ENCODE measurements around the gene POLR2A.
"Not testable (repeated sequence)": the region's sequence is repeated elsewhere in the genome, so short reads cannot be mapped to it uniquely, and the experiment has no call there.

Gene POLR2A

GRCh38 chr17:7460850-7461660 is 23.1 kb upstream of the POLR2A start:
- no peak for DNase-seq

DNA sequence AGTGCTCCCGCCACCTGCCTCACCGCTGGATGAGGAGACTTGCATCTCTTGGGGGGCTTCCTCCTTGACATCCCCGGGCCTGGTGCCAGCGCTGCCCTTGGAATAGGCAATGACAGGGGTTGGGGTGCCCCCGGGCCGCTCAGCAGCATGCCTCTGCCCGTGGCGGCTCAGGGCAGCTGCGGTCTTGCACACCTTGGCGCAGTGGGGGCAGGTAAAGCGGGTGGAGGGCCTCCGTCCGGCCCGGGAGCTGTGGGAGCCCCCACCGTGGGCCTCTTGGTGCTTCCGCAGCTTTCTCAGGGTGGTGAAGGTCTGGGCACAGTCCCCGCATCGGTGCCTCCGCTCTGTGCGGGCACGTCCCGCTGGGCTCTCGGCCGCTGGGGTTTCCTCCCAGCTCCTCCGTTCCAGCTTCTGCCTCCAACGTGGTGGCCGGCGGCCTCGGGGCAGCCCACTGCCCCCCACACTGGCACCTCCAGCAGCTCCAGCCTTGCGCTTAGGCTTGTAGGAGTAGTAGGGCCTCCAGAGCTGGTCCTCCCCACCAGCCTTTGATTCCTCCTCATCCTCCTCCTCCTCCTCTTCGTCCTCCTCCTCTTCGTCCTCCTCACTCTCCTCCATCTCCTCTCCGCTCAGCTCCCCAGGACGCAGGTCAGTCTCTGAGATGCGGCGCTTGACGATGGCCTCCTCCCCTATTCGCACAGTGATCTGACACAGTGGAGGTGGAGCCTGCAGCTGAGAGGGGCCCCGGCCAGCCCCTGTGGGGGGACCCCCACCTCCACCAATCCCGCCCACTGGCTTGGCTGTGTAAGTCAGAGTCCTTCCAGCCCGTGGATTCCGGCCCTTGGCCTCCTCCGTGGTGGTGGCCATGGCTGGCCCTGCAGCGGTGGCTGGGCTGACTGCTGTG is 21.4 kb upstream of the POLR2A start:
- DNase-seq: no peak

DNA sequence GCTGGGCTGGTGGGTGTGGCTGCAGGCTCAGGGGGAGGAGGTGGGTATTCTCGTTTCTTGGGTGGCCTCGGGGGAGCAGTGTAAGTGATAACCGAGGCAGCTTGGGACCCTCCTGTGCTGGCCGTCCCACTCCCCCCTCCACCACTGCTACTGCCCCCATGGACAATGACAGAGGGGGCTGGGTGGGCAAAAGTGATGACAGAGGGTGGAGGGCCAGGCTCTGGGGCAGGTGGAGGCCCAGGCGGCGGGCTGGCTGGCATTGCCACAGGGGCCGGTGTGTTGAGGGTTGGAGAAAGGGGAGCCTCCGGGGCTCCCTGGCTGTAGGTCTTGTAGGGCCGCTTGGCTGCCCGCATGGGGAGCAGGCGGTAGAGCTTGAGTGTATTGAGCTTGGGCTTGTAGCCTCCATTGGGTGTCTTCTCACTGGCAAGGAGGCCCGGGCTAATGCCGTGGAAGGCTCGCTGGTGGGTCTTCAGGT is 20.8 kb upstream of the POLR2A start:
- no peak for DNase-seq

DNA sequence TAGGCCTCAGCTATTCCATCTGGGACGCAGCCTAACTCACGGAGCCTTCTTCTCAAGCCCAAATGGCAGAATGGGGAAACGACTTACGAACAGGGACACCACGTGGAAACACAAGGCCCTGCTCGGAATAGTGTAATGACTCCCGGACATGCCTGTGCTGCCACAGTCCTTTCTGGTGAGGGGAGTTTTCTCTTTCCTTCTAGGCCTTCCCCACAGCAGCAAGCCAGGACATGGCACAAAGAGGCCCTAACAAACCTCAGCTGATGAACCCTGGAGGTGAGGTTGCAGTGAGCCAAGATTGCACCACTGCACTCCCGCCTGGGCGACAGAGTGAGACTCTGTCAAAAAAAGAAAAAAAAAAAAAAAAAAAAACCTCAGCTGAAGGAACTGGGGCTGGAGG is 20.1 kb upstream of the POLR2A start:
- DNase-seq: no peak

- no peak for DNase-seq
These were observed 18.4 kb upstream of the POLR2A start for GRCh38 chr17:7465597-7466275.

DNA sequence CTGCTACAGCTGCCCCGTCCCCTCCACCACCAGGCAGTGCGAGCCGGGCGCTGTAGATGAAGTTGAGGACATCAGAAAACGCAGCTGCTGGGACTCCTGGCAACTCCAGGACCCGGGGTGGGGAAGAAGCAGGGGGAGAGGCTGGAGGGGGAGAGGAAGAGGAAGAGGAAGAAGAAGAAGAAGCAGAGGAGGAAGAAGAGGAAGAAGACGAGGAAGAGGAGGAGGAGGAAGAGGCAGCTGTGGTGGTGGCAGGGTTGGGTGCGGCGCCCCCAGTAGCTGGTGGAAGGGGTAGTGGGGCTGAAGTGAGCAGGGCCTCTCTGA is 17.9 kb upstream of the POLR2A start:
- DNase-seq: no peak

- DNase-seq: no peak
These were observed 17.4 kb upstream of the POLR2A start for GRCh38 chr17:7466639-7467341.

DNA sequence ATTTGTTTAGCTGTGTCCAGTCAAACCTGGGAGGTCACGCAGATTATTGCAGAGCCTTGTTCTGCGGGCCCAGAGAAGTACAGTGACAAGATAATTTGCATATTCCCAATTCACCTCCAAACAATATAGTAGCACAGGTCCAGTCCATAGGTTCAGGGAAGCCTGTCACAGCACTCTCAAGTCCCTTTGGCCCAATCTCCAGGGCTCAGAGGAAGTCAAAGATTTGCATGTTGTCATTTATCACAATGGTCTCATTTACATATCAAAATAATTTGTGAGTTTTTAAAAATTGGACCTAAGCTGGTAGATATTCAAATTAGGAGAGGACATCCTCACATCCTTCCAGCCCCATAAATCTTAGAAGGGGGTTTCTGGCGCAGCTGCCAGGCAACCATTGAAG is 16.7 kb upstream of the POLR2A start:
- DNase-seq: no peak

DNA sequence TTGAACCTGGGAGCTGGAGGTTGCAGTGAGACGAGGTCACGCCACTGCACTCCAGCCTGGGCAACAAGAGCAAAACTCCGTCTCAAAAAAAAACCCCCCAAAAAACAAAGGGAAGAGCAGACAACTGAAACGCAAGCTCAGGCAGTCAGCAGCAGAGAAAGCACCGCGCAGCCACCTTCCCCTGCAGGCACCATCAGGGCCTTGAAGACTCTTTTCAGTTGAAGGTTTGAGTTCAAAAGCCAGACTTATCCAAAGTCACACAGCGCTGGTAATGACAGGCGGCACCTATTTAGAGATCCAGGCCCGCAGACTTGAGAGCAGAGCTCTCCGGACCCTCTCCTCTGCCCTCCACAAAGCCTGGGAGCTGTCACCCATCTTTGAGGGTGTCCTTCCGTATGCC is 15.9 kb upstream of the POLR2A start:
- DNase-seq: no peak

- no peak for DNase-seq
These were observed 15.3 kb upstream of the POLR2A start for GRCh38 chr17:7468804-7469389.

- not testable (repeated sequence) for DNase-seq
These were observed 14.3 kb upstream of the POLR2A start for GRCh38 chr17:7469843-7470242.

DNA sequence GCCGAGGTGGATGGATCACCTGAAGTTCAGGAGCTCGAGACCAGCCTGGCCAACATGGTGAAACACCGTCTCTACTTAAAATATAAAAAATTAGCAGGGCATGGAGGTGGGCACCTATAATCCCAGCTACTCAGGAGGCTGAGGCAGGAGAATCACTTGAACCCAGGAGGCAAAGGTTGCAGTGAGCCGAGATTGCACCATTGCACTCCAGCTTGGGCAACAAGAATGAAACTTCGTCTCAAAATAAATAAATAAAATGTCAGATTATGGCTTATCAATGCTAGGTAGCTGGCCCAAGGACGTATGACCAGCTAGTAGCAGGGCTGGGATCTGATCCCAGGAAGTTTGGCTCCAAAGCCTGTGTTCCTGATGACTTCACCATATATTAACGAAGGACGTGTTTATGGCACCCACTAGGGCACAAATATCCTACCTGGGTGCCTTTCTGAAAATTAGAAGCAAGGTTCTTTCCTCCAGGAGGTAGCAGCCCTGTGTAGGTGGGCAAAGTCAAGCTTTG is 13.7 kb upstream of the POLR2A start:
- DNase-seq: not testable (repeated sequence)

GRCh38 chr17:7471729-7472128 is 12.4 kb upstream of the POLR2A start:
- no peak for DNase-seq

DNA sequence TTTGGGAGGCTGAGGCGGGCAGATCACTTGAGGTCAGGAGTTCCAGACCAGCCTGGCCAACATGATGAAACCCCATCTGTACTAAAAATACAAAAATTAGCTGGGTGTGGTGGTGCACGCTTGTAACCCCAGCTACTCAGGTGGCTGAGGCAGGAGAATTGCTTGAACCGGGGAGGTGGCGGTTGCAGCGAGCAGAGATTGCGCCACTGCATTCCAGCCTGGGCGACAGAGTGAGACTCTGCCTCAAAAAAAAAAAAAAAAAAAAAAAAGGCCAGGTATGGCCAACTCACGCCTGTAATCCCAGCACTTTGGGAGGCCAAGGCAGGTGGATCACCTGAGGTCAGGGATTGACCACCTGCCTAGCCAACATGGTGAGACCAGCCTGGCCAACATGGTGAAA is 9.4 kb upstream of the POLR2A start:
- not testable (repeated sequence) for DNase-seq

GRCh38 chr17:7475764-7476422 is 8.3 kb upstream of the POLR2A start:
- no peak for DNase-seq

DNA sequence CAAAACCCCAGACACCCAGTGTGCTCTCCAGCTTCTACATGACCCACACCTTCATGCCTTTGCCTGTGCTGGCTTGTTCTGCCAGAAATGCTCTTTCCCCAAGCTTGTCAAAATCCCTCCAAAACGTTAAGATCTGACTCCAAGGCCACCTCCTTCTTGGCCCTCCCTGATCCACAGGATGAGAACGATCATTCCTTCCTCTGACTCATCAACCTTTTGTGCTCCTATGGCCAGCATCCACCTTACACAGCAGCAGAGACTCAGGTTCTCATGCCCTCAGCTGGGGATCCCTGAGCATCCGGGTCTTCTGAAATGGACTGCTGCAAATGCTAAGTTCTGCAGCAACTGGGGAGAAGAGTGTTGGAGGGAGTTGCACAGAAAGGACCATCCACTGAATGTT is 7.7 kb upstream of the POLR2A start:
- DNase-seq: no peak

DNA sequence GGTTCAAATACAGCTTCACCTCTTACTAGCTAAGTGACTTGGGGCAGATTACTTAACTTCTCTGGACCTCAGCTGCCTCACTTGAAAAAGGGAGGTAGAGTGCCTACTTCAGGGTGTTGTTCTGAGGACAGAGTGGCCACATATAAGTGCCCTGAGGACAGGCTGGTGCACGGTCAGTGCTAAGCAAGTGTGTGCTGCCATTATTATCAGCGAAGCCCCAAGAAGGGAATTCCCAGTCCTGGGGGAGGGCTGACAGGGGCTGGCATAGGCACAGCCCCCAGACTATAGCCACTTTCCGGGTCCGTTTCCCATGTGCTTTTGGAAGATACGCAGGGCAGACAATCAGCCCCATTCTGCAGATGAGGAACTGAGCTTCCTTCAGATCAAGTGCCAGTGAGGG is 7.2 kb upstream of the POLR2A start:
- DNase-seq: no peak

DNA sequence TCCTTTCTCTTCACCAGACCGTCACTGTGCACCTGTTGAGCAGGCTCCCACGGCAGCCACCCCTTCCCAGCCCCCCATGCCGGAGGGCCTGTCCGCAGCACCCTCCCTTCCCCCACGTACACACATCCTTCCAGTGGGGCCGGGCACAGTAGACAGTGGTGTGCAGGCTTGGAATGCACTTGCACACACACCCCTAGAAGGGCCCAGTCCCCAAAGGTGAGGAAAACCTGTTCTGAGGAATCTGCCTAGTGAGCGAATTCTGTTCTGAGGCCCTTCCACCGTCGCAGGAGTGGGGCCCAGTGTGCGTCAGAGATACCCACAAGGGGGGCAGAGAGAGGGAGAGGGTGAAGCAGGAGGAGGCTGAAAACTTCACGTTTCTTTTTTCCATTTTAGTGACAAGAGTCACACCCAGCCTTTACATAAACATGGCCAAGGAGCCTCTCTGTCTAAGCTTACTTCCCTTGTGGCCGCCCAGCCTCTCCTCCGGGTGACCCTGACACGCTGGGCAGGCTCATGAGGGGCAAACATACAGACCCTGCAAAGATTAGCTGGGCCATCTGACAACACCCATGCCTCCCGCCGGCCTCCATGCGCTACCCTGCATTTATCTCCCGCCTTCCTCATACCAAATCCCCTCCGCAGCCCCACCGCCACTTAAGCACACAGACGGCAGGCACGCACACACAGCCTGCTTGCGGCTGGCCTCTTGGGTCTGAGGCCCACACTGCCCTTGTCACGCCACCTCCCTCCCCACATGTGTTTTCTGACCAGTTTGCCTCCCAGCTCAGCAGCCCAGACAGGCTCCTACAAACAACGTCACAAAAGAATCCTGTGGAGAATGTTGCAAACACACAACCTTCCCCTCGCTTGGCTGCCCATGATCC is 6.5 kb upstream of the POLR2A start:
- DNase-seq: no peak

GRCh38 chr17:7478276-7479212 is 5.6 kb upstream of the POLR2A start:
- no peak for DNase-seq

Measured in NCI-H2081 treated with DMSO at 0.1 percent for 48 hours (cell line).